GM12864 (cell line): ENCODE measurements around the gene PDYN.

Source experiments
- DNase-seq: peaks from one replicate; pipeline ENCODE4 v3.0.0-alpha.2; 2011; ENCODE audit warnings: low read depth
- H3K4me3 ChIP-seq: 2 replicates; pipeline ENCODE4 v1.5.1; 2011; ENCODE audit warnings: mild to moderate bottlenecking, low read depth, low read length, control low read depth
- TF ChIP-seq, protein P1 (sequence below): IDR thresholded peaks from 2 replicates; pipeline ENCODE4 v1.5.1; 2011; ENCODE audit warnings: low read depth, mild to moderate bottlenecking, moderate library complexity, low read length, control low read depth, inconsistent platforms; ENCODE audit errors: missing control alignments

Gene PDYN

DNA sequence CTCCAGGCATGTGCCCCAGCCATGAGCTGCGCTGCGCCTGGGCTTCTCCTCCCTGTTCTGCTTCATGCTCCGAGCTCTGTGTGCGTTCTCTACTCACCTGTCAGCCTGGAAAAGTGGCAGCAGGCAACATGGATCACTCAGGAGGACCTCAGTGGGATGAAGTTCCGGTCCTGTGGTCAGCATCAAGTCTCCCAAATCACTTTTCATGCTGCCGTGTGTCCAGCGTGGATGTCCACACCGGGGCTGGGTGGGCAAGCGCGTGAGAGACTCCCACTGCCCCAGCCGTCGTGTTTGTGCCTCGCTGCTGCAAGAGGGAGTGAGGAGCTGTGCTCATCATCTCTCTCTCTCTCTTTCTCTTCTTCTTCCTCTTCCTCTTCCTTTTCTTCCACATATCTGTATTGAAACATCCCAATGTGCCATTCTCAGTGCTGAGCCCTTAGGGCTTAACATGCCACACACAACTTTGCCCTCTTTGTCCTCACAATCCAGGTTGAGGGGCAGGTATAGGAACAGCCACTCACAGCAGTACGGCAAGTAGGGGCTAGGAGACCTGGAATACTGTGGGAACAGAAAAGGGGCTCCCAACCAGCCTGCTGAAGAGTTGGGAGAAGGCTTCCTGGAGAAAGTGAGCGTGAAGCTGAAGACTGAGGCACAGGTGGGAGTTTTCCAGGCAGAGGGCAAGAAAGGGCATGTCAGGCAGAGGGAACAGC, 3.8 kb upstream of the PDYN start:
- TF ChIP-seq, protein P1, sequence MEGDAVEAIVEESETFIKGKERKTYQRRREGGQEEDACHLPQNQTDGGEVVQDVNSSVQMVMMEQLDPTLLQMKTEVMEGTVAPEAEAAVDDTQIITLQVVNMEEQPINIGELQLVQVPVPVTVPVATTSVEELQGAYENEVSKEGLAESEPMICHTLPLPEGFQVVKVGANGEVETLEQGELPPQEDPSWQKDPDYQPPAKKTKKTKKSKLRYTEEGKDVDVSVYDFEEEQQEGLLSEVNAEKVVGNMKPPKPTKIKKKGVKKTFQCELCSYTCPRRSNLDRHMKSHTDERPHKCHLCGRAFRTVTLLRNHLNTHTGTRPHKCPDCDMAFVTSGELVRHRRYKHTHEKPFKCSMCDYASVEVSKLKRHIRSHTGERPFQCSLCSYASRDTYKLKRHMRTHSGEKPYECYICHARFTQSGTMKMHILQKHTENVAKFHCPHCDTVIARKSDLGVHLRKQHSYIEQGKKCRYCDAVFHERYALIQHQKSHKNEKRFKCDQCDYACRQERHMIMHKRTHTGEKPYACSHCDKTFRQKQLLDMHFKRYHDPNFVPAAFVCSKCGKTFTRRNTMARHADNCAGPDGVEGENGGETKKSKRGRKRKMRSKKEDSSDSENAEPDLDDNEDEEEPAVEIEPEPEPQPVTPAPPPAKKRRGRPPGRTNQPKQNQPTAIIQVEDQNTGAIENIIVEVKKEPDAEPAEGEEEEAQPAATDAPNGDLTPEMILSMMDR = no peak
- no peak for DNase-seq
- H3K4me3 ChIP-seq = no peak overlapping the region

GRCh38 chr20:1995531-1996310, 1.9 kb upstream of the PDYN start:
- no peak overlapping the region for H3K4me3 ChIP-seq
- DNase-seq = no peak
- TF ChIP-seq, protein P1 = no peak

DNA sequence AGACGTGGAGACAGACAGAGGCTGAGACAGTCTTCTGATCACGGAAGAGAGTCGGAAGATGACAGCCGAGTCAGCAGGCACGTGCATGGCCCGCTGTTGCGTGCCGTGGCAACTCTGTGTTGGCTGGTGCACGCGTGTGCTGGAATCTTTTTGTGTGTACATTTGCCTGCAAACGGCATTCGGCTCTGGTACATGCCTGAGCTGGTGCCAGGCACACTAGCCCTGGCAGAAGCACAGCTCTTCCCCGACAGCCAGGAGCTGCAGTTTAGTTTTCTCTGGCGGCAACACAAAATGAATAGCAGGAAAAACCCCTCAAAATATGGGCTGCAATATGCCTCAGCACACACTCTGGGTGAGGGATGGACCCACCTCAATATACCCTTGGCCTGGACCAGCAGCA, 769 bp upstream of the PDYN start:
- TF ChIP-seq, protein P1 = no peak
- no peak overlapping the region for H3K4me3 ChIP-seq
- DNase-seq = no peak

GRCh38 chr20:1992359-1993110, 1.3 kb downstream of the PDYN start:
- no peak for DNase-seq
- TF ChIP-seq, protein P1 = no peak
- H3K4me3 ChIP-seq = no peak overlapping the region

DNA sequence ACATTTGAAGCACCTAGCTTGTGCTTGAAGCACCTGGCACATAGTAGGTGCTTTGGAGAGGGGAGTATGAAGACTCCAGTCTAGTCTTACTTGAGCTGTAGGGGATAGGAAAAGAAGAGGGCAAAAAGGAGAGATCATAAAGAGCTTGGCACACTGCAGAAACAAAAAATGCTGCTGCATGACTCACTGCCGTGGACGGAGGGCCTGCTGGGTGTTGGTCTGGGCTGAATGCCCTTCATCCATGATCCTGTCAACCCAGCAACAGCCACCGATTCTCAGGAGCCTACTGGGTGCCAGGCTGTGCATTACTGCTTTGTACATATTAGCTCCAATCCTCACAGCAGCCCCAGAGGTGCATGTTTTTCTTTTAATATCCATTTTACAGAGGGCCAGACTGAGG, 6.0 kb downstream of the PDYN start:
- TF ChIP-seq, protein P1 = no peak

GRCh38 chr20:1983301-1983700, 10.6 kb downstream of the PDYN start:
- no peak overlapping the region for H3K4me3 ChIP-seq
- no peak for DNase-seq
- TF ChIP-seq, protein P1 = no peak

More for the DNA sequence above, 6.0 kb downstream of the PDYN start:
- no peak overlapping the region for H3K4me3 ChIP-seq
- DNase-seq = no peak
